Hematopoietic multipotent progenitor cell (in vitro differentiated cells): ENCODE measurements around the gene HKDC1. TPM values are rescaled to one million over a fixed set of nuclear protein-coding genes. Genes with fewer than 3 reads are reported as not detected.
"Not testable (repeated sequence)": the region's sequence is repeated elsewhere in the genome, so short reads cannot be mapped to it uniquely, and the experiment has no call there.

ENCODE experiments used
- DNase-seq, 3 donors: peaks; one replicate each; pipeline ENCODE4 v3.0.0-alpha.2; 2011 to 2015; ENCODE audit warnings: low read depth in 2 of 3, low spot score in 2 of 3
- total RNA-seq: library from RNA; depleted of rRNA; stranded (reverse); fragments of >200 nt; gene quantifications from one replicate; pipeline ENCODE4 v1.2.3, GENCODE V29; 2012

HKDC1 gene
- total RNA-seq, 1 donor, result not detected

GRCh38 chr10:69270990-69271389, 50.9 kb downstream of the HKDC1 start:
- no peak for DNase-seq

GRCh38 chr10:69272624-69273023, 52.5 kb downstream of the HKDC1 start:
- DNase-seq, result no peak

GRCh38 chr10:69275444-69275843, 55.3 kb downstream of the HKDC1 start:
- DNase-seq, result no peak

GRCh38 chr10:69276503-69276902, 56.4 kb downstream of the HKDC1 start:
- DNase-seq, result no peak

GRCh38 chr10:69278446-69278963, 58.4 kb downstream of the HKDC1 start, which contains the start of gene HK1:
HK1 (plus strand) TSS chr10:69278496.
- no peak for DNase-seq

GRCh38 chr10:69279110-69279509, 59.0 kb downstream of the HKDC1 start:
- DNase-seq, result no peak

GRCh38 chr10:69281507-69282413, 61.6 kb downstream of the HKDC1 start:
- no peak for DNase-seq

- not testable (repeated sequence) for DNase-seq
Measured at GRCh38 chr10:69284402-69284801, 64.3 kb downstream of the HKDC1 start.

GRCh38 chr10:69285699-69286098, 65.6 kb downstream of the HKDC1 start:
- DNase-seq, result no peak

- DNase-seq, result no peak
Measured at GRCh38 chr10:69287181-69287580, 67.0 kb downstream of the HKDC1 start.

- no peak for DNase-seq
Measured at GRCh38 chr10:69290993-69291392, 70.9 kb downstream of the HKDC1 start.

GRCh38 chr10:69292459-69292858, 72.3 kb downstream of the HKDC1 start:
- no peak for DNase-seq

- no peak for DNase-seq
Measured at GRCh38 chr10:69295027-69295636, 75.0 kb downstream of the HKDC1 start.

GRCh38 chr10:69303632-69304051, 83.5 kb downstream of the HKDC1 start:
- DNase-seq, result no peak

- DNase-seq, result no peak
Measured at GRCh38 chr10:69306421-69306820, 86.3 kb downstream of the HKDC1 start.

- no peak for DNase-seq
Measured at GRCh38 chr10:69307434-69307833, 87.3 kb downstream of the HKDC1 start.

GRCh38 chr10:69308304-69308703, 88.2 kb downstream of the HKDC1 start:
- DNase-seq, result not testable (repeated sequence)

GRCh38 chr10:69311309-69311708, 91.2 kb downstream of the HKDC1 start:
- DNase-seq, result no peak

GRCh38 chr10:69312528-69312927, 92.4 kb downstream of the HKDC1 start:
- DNase-seq, result no peak

GRCh38 chr10:69315100-69315542, 95.0 kb downstream of the HKDC1 start:
- no peak for DNase-seq

- DNase-seq, result no peak
Measured at GRCh38 chr10:69315610-69316312, 95.6 kb downstream of the HKDC1 start.
